Esophagus squamous epithelium (tissue), 5 donors: ENCODE results near the gene LDLRAD4. TPM values are rescaled to one million over a fixed set of nuclear protein-coding genes. Genes with fewer than 3 reads are reported as not detected.

Experiments
- DNase-seq: peaks from one replicate; lab custom pipeline; 2025; lab: John Stamatoyannopoulos, UW
- H3K27ac ChIP-seq, 4 donors: fragments of 200-600 bp; sonication (generic); one replicate each; pipeline ENCODE4 v1.5.1; 2016 to 2019; ENCODE audit warnings: mild to moderate bottlenecking in 1 of 4
- H3K27me3 ChIP-seq, 4 donors: fragments of 200-600 bp; sonication (generic); 1 replicate in 3 of 4; 2 replicates in 1 of 4; pipeline versions ENCODE4 v1.5.1 to v1.6.0; 2017 to 2021; ENCODE audit warnings: antibody characterized with exemption in 1 of 4
- H3K36me3 ChIP-seq, 3 donors: fragments of 200-600 bp; sonication (generic); one replicate each; pipeline ENCODE4 v1.5.1; 2016 to 2019
- H3K4me1 ChIP-seq, 3 donors: fragments of 200-600 bp; sonication (generic); one replicate each; pipeline ENCODE4 v1.5.1; 2017 to 2019
- H3K4me3 ChIP-seq, 4 donors: fragments of 200-600 bp; sonication (generic); 1 replicate in 3 of 4; 2 replicates in 1 of 4; pipeline ENCODE4 v1.5.1; 2016 to 2019; ENCODE audit warnings: mild to moderate bottlenecking in 2 of 4, moderate library complexity in 1 of 4
- H3K9me3 ChIP-seq, 3 donors: fragments of 200-600 bp; sonication (generic); one replicate each; pipeline ENCODE4 v1.5.1; 2016 to 2019
- POLR2A ChIP-seq, 4 donors: fragments of 450-650 bp; IDR thresholded peaks; one replicate each; pipeline ENCODE4 v1.6.1; 2017; ENCODE audit warnings: antibody characterized with exemption in 4 of 4, mild to moderate bottlenecking in 4 of 4, moderate library complexity in 3 of 4
- WGBS, 2 donors: methylation state at CpG; one replicate each; pipeline ENCODE4 v1.1.5; 2018; 5-methylcytosine and 5-hydroxymethylcytosine counted together
- intact Hi-C: fragments of 100-400 bp; cut with DNase I; formaldehyde crosslinking; loops from one replicate; pipeline ENCODE4 v1.15.0; 2022
- total RNA-seq, 4 donors: library from RNA; depleted of rRNA; stranded (reverse); fragments of >200 nt; gene quantifications; one replicate each; pipeline ENCODE4 v1.1.0, GENCODE V29; 2016
- TF ChIP-seq, protein P1 (sequence below), 6 experiments: fragments of 450-650 bp in 4 of 6; fragments of 200-600 bp in 2 of 6; sonication (generic) in 2 of 6; IDR thresholded peaks; one replicate each; pipeline ENCODE4 v1.5.1; 2016 to 2019; ENCODE audit warnings: antibody characterized with exemption in 6 of 6, mild to moderate bottlenecking in 4 of 6, moderate library complexity in 4 of 6
- donor health status: DM: yes; HTN: yes; CAD: no.

Gene LDLRAD4
- total RNA-seq, 4 donors from 2014 or later: 0.91 to 17.9 (median 6.8) TPM

DNA sequence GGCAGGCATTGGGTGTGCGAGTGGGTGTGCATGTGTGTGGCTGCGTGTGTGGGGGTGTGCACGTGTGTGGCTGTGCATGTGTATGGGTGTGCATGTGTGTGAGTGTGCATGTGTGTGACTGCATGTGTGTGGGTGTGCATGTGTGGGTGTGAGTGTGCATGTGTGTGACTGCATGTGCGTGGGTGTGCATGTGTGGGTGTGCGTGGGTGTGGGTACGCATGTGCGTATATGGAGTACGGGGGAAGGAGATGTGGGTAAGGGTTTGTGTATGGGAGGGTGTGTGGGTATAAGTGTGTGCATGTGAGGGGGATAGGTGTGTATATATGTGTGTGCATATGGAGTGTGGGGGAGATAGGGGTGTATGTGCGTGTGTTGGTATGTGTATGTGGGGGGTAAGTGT lies 371.4 kb downstream of the LDLRAD4 start:
- DNase-seq: no peak
- Histone ChIP-seq H3K4me1 (peaks cover 0 to 7% (median 0%) of the 10 kb centered on the region in 3 donors), H3K4me3 (no peak overlapping the region), H3K27ac (no peak overlapping the region), H3K9me3 (no peaks in the 10 kb centered on the region), H3K36me3 (no peaks in the 10 kb centered on the region), H3K27me3 (no peaks in the 10 kb centered on the region)
- WGBS, 2 donors: 81 to 86% methylated on average over 9 of the region's 9 CpGs
- intact Hi-C loops: no loop called here
- no peak for TF ChIP-seq POLR2A (IDR thresholded peaks at IDR 0.05)
- TF ChIP-seq, protein P1, sequence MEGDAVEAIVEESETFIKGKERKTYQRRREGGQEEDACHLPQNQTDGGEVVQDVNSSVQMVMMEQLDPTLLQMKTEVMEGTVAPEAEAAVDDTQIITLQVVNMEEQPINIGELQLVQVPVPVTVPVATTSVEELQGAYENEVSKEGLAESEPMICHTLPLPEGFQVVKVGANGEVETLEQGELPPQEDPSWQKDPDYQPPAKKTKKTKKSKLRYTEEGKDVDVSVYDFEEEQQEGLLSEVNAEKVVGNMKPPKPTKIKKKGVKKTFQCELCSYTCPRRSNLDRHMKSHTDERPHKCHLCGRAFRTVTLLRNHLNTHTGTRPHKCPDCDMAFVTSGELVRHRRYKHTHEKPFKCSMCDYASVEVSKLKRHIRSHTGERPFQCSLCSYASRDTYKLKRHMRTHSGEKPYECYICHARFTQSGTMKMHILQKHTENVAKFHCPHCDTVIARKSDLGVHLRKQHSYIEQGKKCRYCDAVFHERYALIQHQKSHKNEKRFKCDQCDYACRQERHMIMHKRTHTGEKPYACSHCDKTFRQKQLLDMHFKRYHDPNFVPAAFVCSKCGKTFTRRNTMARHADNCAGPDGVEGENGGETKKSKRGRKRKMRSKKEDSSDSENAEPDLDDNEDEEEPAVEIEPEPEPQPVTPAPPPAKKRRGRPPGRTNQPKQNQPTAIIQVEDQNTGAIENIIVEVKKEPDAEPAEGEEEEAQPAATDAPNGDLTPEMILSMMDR (IDR thresholded peaks at IDR 0.05): no peak

DNA sequence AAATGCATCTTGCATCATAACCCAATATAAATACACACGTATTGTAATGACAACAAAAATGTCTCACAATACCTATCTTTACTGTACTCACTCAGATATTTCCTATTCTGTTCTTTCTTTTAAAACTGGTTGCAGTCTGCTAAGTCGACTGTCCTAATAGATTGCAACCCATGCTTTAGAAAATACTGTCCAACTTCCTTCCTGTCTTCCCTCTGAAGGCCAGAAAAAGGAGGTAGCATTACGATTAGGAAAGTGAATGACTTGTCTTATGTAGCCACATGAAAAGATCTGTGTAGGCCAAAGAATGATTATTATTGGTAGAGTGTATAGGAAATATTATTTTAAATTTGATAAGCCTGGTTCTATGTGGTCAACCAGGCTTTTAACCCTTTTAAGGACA lies 373.7 kb downstream of the LDLRAD4 start:
- Histone ChIP-seq H3K27ac (no peak overlapping the region), H3K4me1 (no peaks in the 10 kb centered on the region), H3K4me3 (no peak overlapping the region), H3K9me3 (peaks cover 0 to 11% (median 11%) of the 10 kb centered on the region in 3 donors), H3K36me3 (no peaks in the 10 kb centered on the region), H3K27me3 (no peaks in the 10 kb centered on the region)
- intact Hi-C loops: no loop called here
- no peak for DNase-seq
- WGBS, 2 donors: 41 to 50% methylated on average over 3 of the region's 3 CpGs
- TF ChIP-seq, protein P1 (IDR thresholded peaks at IDR 0.05): no peak
- TF ChIP-seq POLR2A (IDR thresholded peaks at IDR 0.05): no peak

DNA sequence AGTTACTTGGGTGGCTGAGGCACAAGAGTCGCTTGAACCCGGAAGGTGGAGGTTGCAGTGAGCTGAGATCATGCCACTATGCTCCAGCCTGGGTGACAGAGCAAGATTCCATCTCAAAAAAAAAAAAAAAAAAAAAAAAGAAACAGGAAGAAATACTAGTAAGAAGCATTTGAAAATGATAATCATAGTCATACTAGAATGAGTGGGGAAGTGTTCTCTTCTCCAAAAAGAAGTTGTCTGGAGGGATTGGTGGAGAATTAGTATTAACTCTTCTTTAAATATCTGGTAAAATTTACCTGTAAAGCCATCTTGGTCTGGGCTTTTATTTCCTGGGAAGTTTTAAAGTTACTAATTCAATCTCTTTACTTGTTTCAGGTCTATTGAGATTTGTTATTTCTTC lies 376.0 kb downstream of the LDLRAD4 start:
- Histone ChIP-seq H3K27ac (no peak overlapping the region), H3K4me1 (no peaks in the 10 kb centered on the region), H3K27me3 (no peaks in the 10 kb centered on the region), H3K4me3 (no peak overlapping the region), H3K36me3 (no peaks in the 10 kb centered on the region), H3K9me3 (peaks cover 0 to 29% (median 25%) of the 10 kb centered on the region in 3 donors)
- intact Hi-C loops: no loop called here
- DNase-seq: no peak
- WGBS, 2 donors: 88 to 94% methylated on average over 1 to 2 of the region's 2 CpGs
- TF ChIP-seq POLR2A (IDR thresholded peaks at IDR 0.05): no peak
- TF ChIP-seq, protein P1 (IDR thresholded peaks at IDR 0.05): no peak

DNA sequence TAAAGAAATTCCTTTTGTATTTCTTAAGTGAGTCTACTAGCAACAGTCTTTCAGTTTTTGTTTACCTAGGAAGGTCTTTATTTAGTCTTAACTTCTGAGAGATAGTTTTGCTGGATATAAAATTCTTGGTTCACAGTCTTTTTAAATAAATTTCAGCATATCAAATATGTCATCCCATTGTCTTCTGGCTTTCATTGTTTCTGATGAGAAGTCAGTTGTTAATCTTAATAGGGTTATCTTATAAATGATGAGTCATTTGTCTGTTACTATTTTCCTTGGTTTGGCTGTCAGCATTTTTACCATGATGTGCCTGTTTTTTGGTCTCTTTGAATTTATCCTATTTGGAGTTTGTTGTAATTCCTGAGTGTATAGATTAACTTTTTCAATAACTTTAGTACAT lies 378.5 kb downstream of the LDLRAD4 start:
- H3K27ac ChIP-seq: no peak overlapping the region
- no peak for TF ChIP-seq POLR2A (IDR thresholded peaks at IDR 0.05)
- TF ChIP-seq, protein P1 (IDR thresholded peaks at IDR 0.05): no peak
- H3K27me3 ChIP-seq: no peaks in the 10 kb centered on the region
- intact Hi-C loops: no loop called here
- no peak overlapping the region for H3K4me3 ChIP-seq
- DNase-seq: no peak
- H3K36me3 ChIP-seq: no peaks in the 10 kb centered on the region
- H3K4me1 ChIP-seq: no peaks in the 10 kb centered on the region
- H3K9me3 ChIP-seq: peaks cover 0 to 29% (median 25%) of the 10 kb centered on the region in 3 donors

DNA sequence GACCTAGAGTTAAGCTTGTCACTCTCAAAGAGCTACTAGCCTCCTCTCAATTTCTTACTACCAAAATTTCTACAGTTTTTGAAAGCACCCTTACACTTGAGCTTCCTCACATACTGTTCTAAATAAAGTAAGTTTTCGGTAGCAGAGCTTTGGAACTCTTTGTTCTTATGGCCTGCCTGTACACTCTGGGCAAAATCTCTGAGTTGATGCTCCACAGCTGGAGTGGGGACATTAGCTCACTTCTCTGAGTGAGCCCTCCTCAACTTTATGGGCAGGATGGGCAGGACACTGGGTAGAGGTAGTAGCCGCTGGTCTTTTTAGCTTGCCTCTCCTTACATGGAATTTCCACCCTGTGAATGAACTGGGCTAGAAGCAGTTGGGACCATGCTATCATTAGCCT lies 380.0 kb downstream of the LDLRAD4 start:
- H3K9me3 ChIP-seq: peaks cover 0 to 29% (median 25%) of the 10 kb centered on the region in 3 donors
- H3K27me3 ChIP-seq: no peaks in the 10 kb centered on the region
- H3K36me3 ChIP-seq: no peaks in the 10 kb centered on the region
- no peaks in the 10 kb centered on the region for H3K4me1 ChIP-seq
- TF ChIP-seq, protein P1 (IDR thresholded peaks at IDR 0.05): no peak
- TF ChIP-seq POLR2A (IDR thresholded peaks at IDR 0.05): no peak
- H3K4me3 ChIP-seq: no peak overlapping the region
- WGBS, 2 donors: 83 to 86% methylated on average over 2 of the region's 2 CpGs
- DNase-seq: no peak
- H3K27ac ChIP-seq: no peak overlapping the region
- intact Hi-C loops: no loop called here
